Upper lobe of right lung (tissue), 1 donor: ENCODE results near the gene SLC16A9. TPM values are rescaled to one million over a fixed set of nuclear protein-coding genes. Genes with fewer than 3 reads are reported as not detected.
"Not testable (repeated sequence)": the region's sequence is repeated elsewhere in the genome, so short reads cannot be mapped to it uniquely, and the experiment has no call there.

Experiments used
- ATAC-seq: fragments of 200-7000 bp; cut with Tn5 transposase; one replicate; pipeline ENCODE4 v1.9.1; 2020; ENCODE audit warnings: mild to moderate bottlenecking, moderate library complexity
- DNase-seq: peaks from one replicate; pipeline ENCODE4 v3.0.0-alpha.2; 2020
- H3K27ac ChIP-seq: fragments of 200-600 bp; one replicate; pipeline ENCODE4 v1.8.0; 2022
- H3K27me3 ChIP-seq: fragments of 200-600 bp; one replicate; pipeline ENCODE4 v1.8.0; 2022; ENCODE audit warnings: mild to moderate bottlenecking
- H3K36me3 ChIP-seq: fragments of 200-600 bp; one replicate; pipeline ENCODE4 v1.8.0; 2022
- H3K4me1 ChIP-seq: fragments of 200-600 bp; one replicate; pipeline ENCODE4 v1.8.0; 2022
- H3K4me3 ChIP-seq: fragments of 200-600 bp; one replicate; pipeline ENCODE4 v1.8.0; 2022; ENCODE audit warnings: mild to moderate bottlenecking
- H3K9me3 ChIP-seq: fragments of 200-600 bp; one replicate; pipeline ENCODE4 v1.8.0; 2022
- intact Hi-C: fragments of 100-400 bp; cut with DNase I; formaldehyde crosslinking; loops from one replicate; pipeline ENCODE4 v1.11.0; 2022
- total RNA-seq: library from RNA; stranded (reverse); fragmentation: NEBNext Ultra II Directional; extraction: Animal tissue kit (Norgen Biotek cat#: 25700); gene quantifications from one replicate; pipeline ENCODE4 v1.2.1, GENCODE V29; 2021
- TF ChIP-seq, protein P1 (sequence below): fragments of 200-600 bp; IDR thresholded peaks from one replicate; pipeline ENCODE4 v1.8.0; 2022; ENCODE audit warnings: antibody characterized with exemption
- donor health status: DM: no; HTN: yes; CAD: no; lungs with severe emphysema.

The SLC16A9 gene
- total RNA-seq, 1 donor from 2014 or later: 1.8 TPM

DNA sequence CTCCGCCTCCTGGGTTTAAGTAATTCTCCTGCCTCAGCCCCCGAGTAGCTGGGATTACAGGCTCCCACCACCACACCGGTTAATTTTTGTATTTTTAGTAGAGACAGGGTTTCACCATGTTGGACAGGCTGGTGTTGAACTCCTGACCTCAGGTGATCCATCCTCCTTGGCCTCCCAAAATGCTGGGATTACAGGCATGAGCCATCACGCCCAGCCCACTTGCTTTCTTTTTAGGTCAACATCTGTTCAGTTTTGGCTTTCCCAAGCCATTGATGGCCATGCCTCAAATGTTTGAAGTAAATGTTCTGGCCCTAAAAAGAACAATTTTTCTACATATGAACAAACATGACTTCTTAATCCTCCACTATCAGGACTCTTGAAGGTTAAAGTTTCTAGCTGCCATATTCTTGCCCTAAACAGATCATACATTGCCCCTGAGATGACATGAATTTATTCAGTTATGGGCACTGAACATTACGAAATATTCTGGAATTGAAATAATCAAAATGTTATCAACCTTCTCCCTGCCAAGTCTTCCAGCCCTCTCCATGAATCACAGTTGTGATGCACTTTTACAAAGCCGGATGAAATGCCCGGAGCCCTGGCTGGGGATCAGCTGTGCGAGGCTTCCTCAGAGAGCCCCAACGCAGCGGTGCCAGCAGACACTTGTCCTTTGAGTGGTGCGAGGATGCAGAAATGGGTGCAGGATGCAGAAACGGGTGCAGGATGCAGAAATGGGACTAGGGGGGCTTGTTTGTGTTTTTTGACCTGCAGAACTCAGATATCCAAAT is 40.7 kb upstream of the SLC16A9 start:
- intact Hi-C loops: no loop called here
- no peak for ATAC-seq
- no peak overlapping the region for H3K4me3 ChIP-seq
- H3K36me3 ChIP-seq: no peaks in the 10 kb centered on the region
- no peaks in the 10 kb centered on the region for H3K9me3 ChIP-seq
- H3K27me3 ChIP-seq: no peaks in the 10 kb centered on the region
- H3K4me1 ChIP-seq: no peaks in the 10 kb centered on the region
- TF ChIP-seq, protein P1, sequence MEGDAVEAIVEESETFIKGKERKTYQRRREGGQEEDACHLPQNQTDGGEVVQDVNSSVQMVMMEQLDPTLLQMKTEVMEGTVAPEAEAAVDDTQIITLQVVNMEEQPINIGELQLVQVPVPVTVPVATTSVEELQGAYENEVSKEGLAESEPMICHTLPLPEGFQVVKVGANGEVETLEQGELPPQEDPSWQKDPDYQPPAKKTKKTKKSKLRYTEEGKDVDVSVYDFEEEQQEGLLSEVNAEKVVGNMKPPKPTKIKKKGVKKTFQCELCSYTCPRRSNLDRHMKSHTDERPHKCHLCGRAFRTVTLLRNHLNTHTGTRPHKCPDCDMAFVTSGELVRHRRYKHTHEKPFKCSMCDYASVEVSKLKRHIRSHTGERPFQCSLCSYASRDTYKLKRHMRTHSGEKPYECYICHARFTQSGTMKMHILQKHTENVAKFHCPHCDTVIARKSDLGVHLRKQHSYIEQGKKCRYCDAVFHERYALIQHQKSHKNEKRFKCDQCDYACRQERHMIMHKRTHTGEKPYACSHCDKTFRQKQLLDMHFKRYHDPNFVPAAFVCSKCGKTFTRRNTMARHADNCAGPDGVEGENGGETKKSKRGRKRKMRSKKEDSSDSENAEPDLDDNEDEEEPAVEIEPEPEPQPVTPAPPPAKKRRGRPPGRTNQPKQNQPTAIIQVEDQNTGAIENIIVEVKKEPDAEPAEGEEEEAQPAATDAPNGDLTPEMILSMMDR: no peak
- no peak overlapping the region for H3K27ac ChIP-seq
- no peak for DNase-seq

DNA sequence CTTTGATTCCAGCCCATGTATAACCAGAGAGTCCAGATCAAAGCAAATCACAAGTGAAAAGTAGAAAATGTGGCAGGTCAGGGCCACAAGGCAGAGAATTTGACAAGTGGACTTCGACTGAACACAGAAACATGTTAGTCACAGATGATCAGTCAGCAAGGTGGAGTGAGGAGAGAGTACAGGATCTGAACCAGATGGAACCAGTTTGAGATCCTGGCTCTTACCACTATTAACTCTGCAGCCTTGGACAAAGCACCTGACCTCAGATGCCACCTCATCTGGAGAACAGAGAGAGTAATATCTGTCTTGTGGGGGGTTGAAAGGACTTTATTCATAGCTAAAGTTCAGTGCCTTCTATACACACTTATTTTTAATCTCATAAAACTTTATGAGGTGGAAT is 39.2 kb upstream of the SLC16A9 start:
- H3K36me3 ChIP-seq: no peaks in the 10 kb centered on the region
- no peak overlapping the region for H3K27ac ChIP-seq
- H3K9me3 ChIP-seq: no peaks in the 10 kb centered on the region
- intact Hi-C loops: no loop called here
- ATAC-seq: no peak
- H3K4me3 ChIP-seq: no peak overlapping the region
- no peak for DNase-seq
- H3K4me1 ChIP-seq: no peaks in the 10 kb centered on the region
- no peaks in the 10 kb centered on the region for H3K27me3 ChIP-seq
- TF ChIP-seq, protein P1: no peak

DNA sequence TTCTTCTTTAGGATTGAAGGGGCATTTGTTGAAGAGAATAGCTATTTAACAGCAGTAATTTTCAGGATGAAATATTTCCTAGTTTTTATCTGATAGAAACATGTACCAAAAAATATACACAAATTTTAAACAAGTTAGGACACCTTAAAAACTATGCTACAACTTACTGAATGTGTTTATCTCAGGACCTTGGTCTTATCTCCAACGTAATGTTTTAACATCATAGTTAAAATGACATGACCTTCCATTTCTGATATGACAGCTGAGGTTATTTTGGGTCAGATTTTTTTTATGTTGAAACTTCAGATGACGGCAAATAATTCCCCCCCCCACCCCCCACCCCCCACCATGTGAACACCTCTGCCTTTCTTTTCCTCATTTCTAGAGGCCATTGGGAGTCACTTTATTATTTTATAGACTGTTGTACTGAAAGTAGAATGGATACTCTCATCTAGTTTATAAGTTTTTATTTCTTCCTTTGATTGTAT is 35.6 kb upstream of the SLC16A9 start:
- DNase-seq: no peak
- TF ChIP-seq, protein P1: no peak
- Histone ChIP-seq H3K4me1 (no peaks in the 10 kb centered on the region), H3K36me3 (no peaks in the 10 kb centered on the region), H3K4me3 (no peak overlapping the region), H3K27me3 (no peaks in the 10 kb centered on the region), H3K27ac (no peak overlapping the region), H3K9me3 (no peaks in the 10 kb centered on the region)
- intact Hi-C loops: no loop called here
- ATAC-seq: no peak

DNA sequence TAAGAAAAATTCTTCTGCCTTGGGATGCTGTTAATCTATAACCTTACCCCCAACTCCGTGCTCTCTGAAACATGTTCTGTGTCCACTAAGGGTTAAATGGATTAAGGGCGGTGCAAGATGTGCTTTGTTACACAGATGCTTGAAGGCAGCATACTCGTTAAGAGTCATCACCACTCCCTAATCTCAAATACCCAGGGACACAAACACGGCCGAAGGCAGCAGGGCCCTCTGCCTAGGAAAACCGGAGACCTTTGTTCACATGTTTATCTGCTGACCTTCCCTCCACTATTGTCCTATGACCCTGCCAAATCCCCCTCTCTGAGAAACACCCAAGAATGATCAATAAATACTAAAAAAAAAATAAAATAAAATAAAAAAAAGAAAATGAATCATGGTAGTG is 35.1 kb upstream of the SLC16A9 start:
- H3K27ac ChIP-seq, ATAC-seq: not testable (repeated sequence)

DNA sequence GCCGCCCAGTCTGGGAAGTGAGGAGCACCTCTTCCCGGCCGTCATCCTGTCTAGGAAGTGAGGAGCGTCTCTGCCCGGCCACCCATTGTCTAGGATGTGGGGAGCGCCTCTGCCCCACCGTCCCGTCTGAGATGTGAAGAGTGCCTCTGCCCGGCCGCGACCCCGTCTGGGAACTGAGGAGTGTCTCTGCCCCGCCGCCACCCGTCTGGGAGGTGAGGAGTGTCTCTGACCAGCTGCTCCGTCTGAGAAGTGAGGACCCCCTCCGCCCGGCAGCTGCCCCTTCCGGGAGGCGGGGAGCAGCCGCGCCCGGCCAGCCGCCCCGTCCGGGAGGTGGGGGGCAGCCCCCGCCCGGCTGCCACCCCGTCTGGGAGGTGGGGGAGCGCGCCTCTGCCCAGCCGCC is 34.5 kb upstream of the SLC16A9 start:
- DNase-seq: not testable (repeated sequence)

More for the DNA sequence above, 35.1 kb upstream of the SLC16A9 start:
- H3K9me3 ChIP-seq, H3K27me3 ChIP-seq, DNase-seq, H3K4me3 ChIP-seq, H3K36me3 ChIP-seq, intact Hi-C loops, H3K4me1 ChIP-seq: not testable (repeated sequence)

DNA sequence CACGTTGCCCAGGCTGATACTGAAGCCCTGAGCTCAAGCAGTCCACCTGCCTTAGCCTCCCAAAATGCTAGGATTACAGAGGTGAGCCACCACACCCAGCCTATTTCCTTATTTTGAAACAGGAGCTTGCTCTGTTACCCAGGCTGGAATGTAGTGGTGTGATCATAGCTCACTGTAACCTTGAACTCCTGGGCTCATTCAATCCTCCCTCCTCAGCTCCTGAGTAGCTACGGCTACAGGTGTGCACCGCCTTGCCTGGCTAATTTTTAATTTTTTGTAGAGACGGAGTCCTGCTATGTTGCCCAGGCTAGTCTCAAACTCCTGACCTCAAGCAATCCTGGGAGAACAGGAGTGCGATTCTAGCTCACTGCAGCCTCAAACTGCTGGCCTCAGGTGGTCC is 31.9 kb upstream of the SLC16A9 start:
- no peaks in the 10 kb centered on the region for H3K4me1 ChIP-seq
- no peaks in the 10 kb centered on the region for H3K27me3 ChIP-seq
- H3K36me3 ChIP-seq: no peaks in the 10 kb centered on the region
- DNase-seq (no peak), ATAC-seq (no peak)
- H3K27ac ChIP-seq: no peak overlapping the region
- intact Hi-C loops: no loop called here
- TF ChIP-seq, protein P1: no peak
- H3K9me3 ChIP-seq: no peaks in the 10 kb centered on the region
- no peak overlapping the region for H3K4me3 ChIP-seq

More for the DNA sequence above, 34.5 kb upstream of the SLC16A9 start:
- H3K27me3 ChIP-seq, H3K9me3 ChIP-seq, ATAC-seq, H3K4me3 ChIP-seq, H3K4me1 ChIP-seq, intact Hi-C loops, H3K36me3 ChIP-seq, H3K27ac ChIP-seq: not testable (repeated sequence)
